IMR-90 (cell line): ENCODE results near the gene CD86.

Experiments
- POLR2A ChIP-seq: IDR thresholded peaks from 2 replicates; pipeline ENCODE4 v1.6.1; 2012; ENCODE audit warnings: mild to moderate bottlenecking, low read depth, low read length
- TF ChIP-seq, protein P1 (sequence below): conservative IDR thresholded peaks from 2 replicates; pipeline ENCODE4 v1.5.1; 2012; ENCODE audit warnings: mild to moderate bottlenecking, low read depth, low read length, improper control_type of control experiment

DNA sequence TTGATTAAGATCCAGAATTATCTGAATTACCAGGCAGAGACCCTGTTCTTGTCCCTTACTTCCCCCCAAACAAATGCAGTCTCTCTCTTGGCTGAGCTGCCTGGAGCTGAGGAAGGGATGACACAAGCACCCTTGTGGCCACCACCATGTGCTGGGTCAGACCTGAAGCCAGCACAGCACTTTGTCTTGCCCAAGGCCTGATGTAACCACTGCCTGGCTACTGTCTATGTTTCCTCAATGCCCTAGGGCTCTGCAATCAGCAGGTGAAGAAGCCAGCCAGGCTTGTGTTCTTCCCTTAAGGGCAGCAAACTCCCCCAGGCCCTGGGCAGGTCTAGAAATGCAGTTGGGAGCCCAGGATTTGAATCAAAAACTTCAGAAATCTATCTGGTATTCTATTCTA, 112.5 kb downstream of the CD86 start:
- TF ChIP-seq POLR2A = no peak
- TF ChIP-seq, protein P1, sequence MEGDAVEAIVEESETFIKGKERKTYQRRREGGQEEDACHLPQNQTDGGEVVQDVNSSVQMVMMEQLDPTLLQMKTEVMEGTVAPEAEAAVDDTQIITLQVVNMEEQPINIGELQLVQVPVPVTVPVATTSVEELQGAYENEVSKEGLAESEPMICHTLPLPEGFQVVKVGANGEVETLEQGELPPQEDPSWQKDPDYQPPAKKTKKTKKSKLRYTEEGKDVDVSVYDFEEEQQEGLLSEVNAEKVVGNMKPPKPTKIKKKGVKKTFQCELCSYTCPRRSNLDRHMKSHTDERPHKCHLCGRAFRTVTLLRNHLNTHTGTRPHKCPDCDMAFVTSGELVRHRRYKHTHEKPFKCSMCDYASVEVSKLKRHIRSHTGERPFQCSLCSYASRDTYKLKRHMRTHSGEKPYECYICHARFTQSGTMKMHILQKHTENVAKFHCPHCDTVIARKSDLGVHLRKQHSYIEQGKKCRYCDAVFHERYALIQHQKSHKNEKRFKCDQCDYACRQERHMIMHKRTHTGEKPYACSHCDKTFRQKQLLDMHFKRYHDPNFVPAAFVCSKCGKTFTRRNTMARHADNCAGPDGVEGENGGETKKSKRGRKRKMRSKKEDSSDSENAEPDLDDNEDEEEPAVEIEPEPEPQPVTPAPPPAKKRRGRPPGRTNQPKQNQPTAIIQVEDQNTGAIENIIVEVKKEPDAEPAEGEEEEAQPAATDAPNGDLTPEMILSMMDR = no peak
